ENCODE measurements around the gene ZP1. TPM values are rescaled to one million over a fixed set of nuclear protein-coding genes. Genes with fewer than 3 reads are reported as not detected.

ZP1 gene
- not detected in 2 replicates for total RNA-seq

GRCh38 chr11:60866911-60867870, at the start of gene ZP1:
ZP1 (plus strand) TSS chr11:60867542; CDS start chr11:60867562, 20 bp downstream.

GRCh38 chr11:60841797-60842667, 25.3 kb upstream of the ZP1 start, which contains the start of gene CCDC86:
CCDC86 (plus strand) TSS chr11:60842113; CDS start chr11:60842125, 12 bp downstream.

GRCh38 chr11:60855726-60856633, 11.4 kb upstream of the ZP1 start, which contains the start of gene PTGDR2:
PTGDR2 (minus strand) TSS chr11:60855950; CDS start chr11:60853722, 2,228 bp downstream.

GRCh38 chr11:60906132-60906972, 39.0 kb downstream of the ZP1 start, which contains the start of gene PRPF19:
PRPF19 (minus strand) TSS chr11:60906585; CDS start chr11:60906382, 203 bp downstream.

GRCh38 chr11:60913793-60914632, 46.7 kb downstream of the ZP1 start, which contains the start of gene TMEM109:
TMEM109 (plus strand) TSS chr11:60914158; CDS start chr11:60919694, 5,536 bp downstream.

GRCh38 chr11:60924110-60924905, 57.0 kb downstream of the ZP1 start, which contains the start of gene TMEM132A:
TMEM132A (plus strand) TSS chr11:60924460; CDS start chr11:60924634, 174 bp downstream.

Other genes with a start within 250 kb of the ZP1 start
- not detected in 2 replicates for gene MS4A8, start 167.9 kb upstream of the ZP1 start, total RNA-seq
- gene MS4A18, start 142.8 kb upstream of the ZP1 start, total RNA-seq = not detected in 2 replicates
- not detected in 2 replicates for gene MS4A15, start 110.7 kb upstream of the ZP1 start, total RNA-seq
- gene MS4A10, start 82.2 kb upstream of the ZP1 start, total RNA-seq = not detected in 2 replicates
- 34.1 and 38.9 TPM in 2 replicates for gene CCDC86, start 25.4 kb upstream of the ZP1 start, total RNA-seq
- gene PTGDR2, start 11.6 kb upstream of the ZP1 start, total RNA-seq = 0.07 TPM in 1 of 2 replicates, not detected in the other
- 64.0 and 73.1 TPM in 2 replicates for gene PRPF19, start 39.0 kb downstream of the ZP1 start, total RNA-seq
- 36.4 and 47.4 TPM in 2 replicates for gene TMEM109, start 46.6 kb downstream of the ZP1 start, total RNA-seq
- gene TMEM132A, start 56.9 kb downstream of the ZP1 start, total RNA-seq = 107 and 120 TPM in 2 replicates
- gene SLC15A3, start 84.6 kb downstream of the ZP1 start, total RNA-seq = 0.05 and 0.07 TPM in 2 replicates
- 0.19 and 0.28 TPM in 2 replicates for gene CD6, start 104.1 kb downstream of the ZP1 start, total RNA-seq
- gene CD5, start 234.9 kb downstream of the ZP1 start, total RNA-seq = not detected in 2 replicates

Data from airway epithelial cell (primary cell).